Stimulated activated CD8-positive, alpha-beta memory T cell treated with anti-CD3 and anti-CD28 coated beads, Interleukin-12 subunit alpha, Interleukin-12 subunit beta, amount 100 ng/mL, for 4 hours (primary cell): ENCODE results near the gene MAGEE1.

Experiments used
- DNase-seq: peaks from one replicate; pipeline ENCODE4 v3.0.0-alpha.2; 2020; ENCODE audit warnings: low read depth

Gene MAGEE1

DNA sequence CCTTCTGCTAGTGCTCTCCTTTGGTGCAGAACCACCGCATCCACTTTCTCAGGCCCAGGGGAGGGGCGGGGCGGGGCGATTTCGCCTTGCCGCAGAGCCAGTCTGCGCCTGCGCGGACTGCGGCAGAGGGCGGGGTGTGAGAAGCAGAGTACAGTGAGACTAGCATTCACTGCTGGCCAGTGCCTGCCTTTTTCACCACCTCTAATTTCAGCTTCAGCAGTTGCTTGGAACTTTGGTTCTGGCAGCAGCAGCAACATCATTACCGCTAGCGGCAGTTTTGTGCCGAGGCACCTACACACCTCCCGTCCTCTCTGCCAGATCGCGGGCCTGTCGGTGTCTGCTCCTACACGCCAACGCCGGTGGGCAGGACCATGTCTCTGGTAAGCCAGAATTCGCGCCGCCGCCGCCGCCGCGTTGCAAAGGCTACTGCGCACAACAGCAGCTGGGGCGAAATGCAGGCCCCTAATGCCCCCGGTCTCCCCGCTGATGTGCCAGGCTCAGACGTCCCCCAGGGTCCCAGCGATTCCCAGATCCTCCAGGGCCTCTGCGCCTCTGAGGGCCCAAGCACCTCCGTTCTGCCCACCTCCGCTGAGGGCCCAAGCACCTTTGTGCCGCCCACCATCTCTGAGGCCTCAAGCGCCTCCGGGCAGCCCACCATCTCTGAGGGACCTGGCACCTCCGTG lies at the start of gene MAGEE1:
Gene MAGEE1, plus strand, starts transcription at position 151 of the 683 bp plus-strand sequence. Its CDS starts 221 bp downstream, at position 372.
- DNase-seq = peak; percentile 71

DNA sequence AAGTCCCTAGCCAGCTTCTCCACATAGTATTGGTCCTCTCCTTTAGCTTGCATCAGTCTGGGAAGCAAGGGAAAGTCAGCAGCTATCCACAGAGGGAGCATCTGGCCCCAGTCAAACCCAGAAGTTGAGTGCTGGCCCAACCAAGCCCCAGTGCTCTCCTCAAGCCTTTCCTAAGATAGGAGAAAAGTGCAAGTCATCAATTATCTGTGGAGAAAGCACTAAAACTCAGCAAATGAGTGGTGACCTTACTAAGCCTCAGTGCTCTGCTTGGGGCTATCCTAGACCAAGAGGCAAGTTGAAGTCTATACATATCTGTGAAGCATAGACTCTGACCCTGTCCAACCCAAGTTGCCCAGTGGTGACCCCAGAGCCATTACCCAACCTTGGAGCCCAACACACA lies 28.5 kb upstream of the MAGEE1 start:
- DNase-seq = no peak

- no peak for DNase-seq
Measured at GRCh38 chrX:76407795-76408194, 19.7 kb upstream of the MAGEE1 start.

DNA sequence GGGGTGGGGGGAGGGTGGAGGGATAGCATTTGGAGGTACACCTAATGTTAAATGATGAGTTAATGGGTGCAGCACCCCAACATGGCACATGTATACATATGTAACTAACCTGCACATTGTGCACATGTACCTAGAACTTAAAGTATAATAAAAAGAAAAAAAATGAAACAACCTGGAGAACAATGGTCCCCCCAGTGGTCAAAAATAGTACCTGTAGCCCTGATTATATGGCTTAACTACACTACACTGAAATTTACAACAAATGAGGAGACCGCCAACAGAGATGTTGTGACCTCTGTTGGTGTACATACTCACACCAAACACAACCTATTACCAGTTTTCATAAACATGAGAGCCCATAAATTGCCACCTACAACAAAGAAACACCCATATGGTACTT lies 7.3 kb upstream of the MAGEE1 start:
- DNase-seq = no peak

- peak; percentile 32 for DNase-seq
Measured at GRCh38 chrX:76428243-76429130, 977 bp downstream of the MAGEE1 start.

- DNase-seq = no peak
Measured at GRCh38 chrX:76433219-76433618, 5.7 kb downstream of the MAGEE1 start.

DNA sequence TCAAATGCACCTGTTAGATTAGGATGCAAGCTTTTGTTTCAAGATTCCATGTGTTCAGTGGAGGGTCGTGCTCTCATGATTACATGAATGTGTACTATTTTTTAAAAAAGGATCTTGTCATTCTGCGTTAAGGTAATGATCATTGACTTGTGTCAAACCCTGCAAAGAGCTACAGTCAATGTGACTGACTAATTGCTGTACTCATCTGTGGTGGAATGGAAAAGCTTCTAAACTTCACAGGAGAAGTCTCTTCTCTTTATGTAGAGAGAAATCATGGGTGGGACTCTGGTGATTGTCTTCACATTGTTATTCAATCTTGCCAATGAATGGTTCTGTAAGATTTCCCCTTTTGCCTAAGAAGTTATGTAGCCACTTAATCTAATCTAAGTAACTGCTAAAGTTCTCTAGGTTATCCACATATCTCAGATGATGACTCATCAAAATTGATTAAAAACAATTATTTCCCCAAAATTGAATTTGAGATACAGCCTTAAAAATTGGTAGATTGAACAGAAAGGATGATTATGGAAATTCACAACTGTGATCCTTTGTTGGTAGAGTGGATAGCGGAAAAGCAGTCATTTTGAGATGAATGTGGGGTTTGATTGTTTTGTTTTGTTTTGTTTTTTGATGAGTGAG lies 6.7 kb downstream of the MAGEE1 start:
- DNase-seq = no peak

- DNase-seq = no peak
Measured at GRCh38 chrX:76439188-76439587, 11.7 kb downstream of the MAGEE1 start.

- DNase-seq = no peak
Measured at GRCh38 chrX:76453737-76454406, 26.4 kb downstream of the MAGEE1 start.

GRCh38 chrX:76454456-76454927 lies 27.0 kb downstream of the MAGEE1 start:
- DNase-seq = no peak

DNA sequence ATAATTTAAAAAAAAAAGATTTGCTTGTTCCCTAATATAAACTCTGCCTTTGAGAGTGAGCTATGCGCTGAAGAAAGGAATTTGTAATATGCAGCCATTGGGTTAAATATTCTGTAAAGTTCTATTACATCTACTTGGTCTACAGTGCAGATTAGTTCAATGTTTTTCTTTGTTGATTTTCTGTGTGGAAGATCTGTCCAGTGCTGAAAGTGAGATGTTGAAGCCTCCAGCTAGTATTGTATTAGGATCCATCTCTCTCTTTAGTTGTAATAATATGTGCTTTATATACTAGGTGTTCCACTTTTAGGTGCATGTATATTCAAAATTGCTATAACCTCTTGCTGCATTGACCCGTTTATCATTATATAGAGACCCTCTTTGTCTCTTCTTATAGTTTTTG lies 49.8 kb downstream of the MAGEE1 start:
- DNase-seq = no peak
